GM23338 (cell line): ENCODE data around the gene LBX1.

Source experiments
- CREB1 ChIP-seq: fragments of 250-450 bp; sonication (Bioruptor Pico); IDR thresholded peaks from 2 replicates; pipeline ENCODE4 v1.5.0; 2020; ENCODE audit warnings: low read depth, mild to moderate bottlenecking, moderate library complexity
- EZH2 ChIP-seq: fragments of 200-600 bp; sonication (generic); IDR thresholded peaks from one replicate; pipeline ENCODE4 v1.8.0; 2017; ENCODE audit warnings: antibody characterized with exemption, mild to moderate bottlenecking, low read depth; ENCODE audit not compliant: unreplicated experiment
- EZH2phosphoT487 ChIP-seq: fragments of 200-600 bp; sonication (generic); IDR thresholded peaks from one replicate; pipeline ENCODE4 v1.8.1; 2018; ENCODE audit warnings: antibody characterized with exemption; ENCODE audit not compliant: unreplicated experiment
- JUNB ChIP-seq: IDR thresholded peaks from one replicate; pipeline ENCODE4 v1.6.1; 2016; ENCODE audit warnings: antibody characterized with exemption; ENCODE audit not compliant: unreplicated experiment
- NANOG ChIP-seq: IDR thresholded peaks from 2 replicates; pipeline ENCODE4 v1.6.1; 2016; ENCODE audit warnings: antibody characterized with exemption, borderline replicate concordance
- POLR2AphosphoS5 ChIP-seq: IDR thresholded peaks from 2 replicates; pipeline ENCODE4 v1.6.1; 2016; ENCODE audit warnings: antibody characterized with exemption, low read depth
- STAT1 ChIP-seq: IDR thresholded peaks from one replicate; pipeline ENCODE4 v1.6.1; 2016; ENCODE audit warnings: antibody characterized with exemption; ENCODE audit not compliant: unreplicated experiment
- ZNF114 ChIP-seq: fragments of 250-450 bp; sonication (Bioruptor Pico); IDR thresholded peaks from 2 replicates; pipeline ENCODE4 v1.5.0; 2020; ENCODE audit warnings: mild to moderate bottlenecking, moderate library complexity
- TF ChIP-seq, protein P1 (sequence below), 2 experiments: fragments of 200-600 bp in 1 of 2; sonication (generic) in 1 of 2; conservative IDR thresholded peaks; 2 replicates each; pipeline versions ENCODE4 v1.5.1 to v1.6.1; 2016 to 2017; ENCODE audit warnings: antibody characterized with exemption in 2 of 2, low read depth in 2 of 2, mild to moderate bottlenecking in 2 of 2, moderate library complexity in 1 of 2
- TF ChIP-seq, protein P2 (sequence below): IDR thresholded peaks from one replicate; pipeline ENCODE4 v1.6.1; 2018; ENCODE audit warnings: antibody characterized with exemption; ENCODE audit not compliant: unreplicated experiment
- TF ChIP-seq, protein P3 (sequence below): fragments of 250-450 bp; sonication (Bioruptor Pico); IDR thresholded peaks from 2 replicates; pipeline ENCODE4 v1.5.0; 2020; ENCODE audit warnings: mild to moderate bottlenecking, moderate library complexity
- TF ChIP-seq, protein P4 (sequence below): IDR thresholded peaks from 2 replicates; pipeline ENCODE4 v1.6.1; 2016; ENCODE audit warnings: antibody characterized with exemption

DNA sequence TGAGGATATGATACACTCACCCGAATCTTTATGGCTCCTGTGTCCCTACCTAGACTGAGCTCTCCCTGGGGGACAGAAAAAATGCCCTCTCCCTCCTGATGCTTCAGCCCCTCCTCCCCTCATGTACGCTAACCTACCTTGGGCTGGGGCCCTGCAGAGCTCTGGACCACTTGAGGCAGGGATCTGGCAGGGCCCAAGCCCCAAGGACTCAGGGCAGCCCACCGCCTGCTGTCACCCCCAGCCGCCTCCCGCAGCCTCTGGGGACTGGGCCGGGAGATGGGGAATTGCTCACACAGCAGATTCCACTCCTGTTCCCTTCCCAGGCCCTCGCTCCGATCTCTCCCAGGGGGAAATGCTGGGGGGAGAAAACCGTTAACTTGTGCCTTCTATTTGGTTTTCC is 32.9 kb upstream of the LBX1 start:
- TF ChIP-seq, protein P1, sequence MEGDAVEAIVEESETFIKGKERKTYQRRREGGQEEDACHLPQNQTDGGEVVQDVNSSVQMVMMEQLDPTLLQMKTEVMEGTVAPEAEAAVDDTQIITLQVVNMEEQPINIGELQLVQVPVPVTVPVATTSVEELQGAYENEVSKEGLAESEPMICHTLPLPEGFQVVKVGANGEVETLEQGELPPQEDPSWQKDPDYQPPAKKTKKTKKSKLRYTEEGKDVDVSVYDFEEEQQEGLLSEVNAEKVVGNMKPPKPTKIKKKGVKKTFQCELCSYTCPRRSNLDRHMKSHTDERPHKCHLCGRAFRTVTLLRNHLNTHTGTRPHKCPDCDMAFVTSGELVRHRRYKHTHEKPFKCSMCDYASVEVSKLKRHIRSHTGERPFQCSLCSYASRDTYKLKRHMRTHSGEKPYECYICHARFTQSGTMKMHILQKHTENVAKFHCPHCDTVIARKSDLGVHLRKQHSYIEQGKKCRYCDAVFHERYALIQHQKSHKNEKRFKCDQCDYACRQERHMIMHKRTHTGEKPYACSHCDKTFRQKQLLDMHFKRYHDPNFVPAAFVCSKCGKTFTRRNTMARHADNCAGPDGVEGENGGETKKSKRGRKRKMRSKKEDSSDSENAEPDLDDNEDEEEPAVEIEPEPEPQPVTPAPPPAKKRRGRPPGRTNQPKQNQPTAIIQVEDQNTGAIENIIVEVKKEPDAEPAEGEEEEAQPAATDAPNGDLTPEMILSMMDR (conservative IDR thresholded peaks at IDR 0.05; ENCODE audit: low read depth in 2 of 2): no peak
- no peak for TF ChIP-seq EZH2phosphoT487
- no peak for TF ChIP-seq EZH2
- TF ChIP-seq, protein P2, sequence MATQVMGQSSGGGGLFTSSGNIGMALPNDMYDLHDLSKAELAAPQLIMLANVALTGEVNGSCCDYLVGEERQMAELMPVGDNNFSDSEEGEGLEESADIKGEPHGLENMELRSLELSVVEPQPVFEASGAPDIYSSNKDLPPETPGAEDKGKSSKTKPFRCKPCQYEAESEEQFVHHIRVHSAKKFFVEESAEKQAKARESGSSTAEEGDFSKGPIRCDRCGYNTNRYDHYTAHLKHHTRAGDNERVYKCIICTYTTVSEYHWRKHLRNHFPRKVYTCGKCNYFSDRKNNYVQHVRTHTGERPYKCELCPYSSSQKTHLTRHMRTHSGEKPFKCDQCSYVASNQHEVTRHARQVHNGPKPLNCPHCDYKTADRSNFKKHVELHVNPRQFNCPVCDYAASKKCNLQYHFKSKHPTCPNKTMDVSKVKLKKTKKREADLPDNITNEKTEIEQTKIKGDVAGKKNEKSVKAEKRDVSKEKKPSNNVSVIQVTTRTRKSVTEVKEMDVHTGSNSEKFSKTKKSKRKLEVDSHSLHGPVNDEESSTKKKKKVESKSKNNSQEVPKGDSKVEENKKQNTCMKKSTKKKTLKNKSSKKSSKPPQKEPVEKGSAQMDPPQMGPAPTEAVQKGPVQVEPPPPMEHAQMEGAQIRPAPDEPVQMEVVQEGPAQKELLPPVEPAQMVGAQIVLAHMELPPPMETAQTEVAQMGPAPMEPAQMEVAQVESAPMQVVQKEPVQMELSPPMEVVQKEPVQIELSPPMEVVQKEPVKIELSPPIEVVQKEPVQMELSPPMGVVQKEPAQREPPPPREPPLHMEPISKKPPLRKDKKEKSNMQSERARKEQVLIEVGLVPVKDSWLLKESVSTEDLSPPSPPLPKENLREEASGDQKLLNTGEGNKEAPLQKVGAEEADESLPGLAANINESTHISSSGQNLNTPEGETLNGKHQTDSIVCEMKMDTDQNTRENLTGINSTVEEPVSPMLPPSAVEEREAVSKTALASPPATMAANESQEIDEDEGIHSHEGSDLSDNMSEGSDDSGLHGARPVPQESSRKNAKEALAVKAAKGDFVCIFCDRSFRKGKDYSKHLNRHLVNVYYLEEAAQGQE: no peak
- no peak for TF ChIP-seq JUNB
- no peak for TF ChIP-seq POLR2AphosphoS5
- TF ChIP-seq, protein P3, sequence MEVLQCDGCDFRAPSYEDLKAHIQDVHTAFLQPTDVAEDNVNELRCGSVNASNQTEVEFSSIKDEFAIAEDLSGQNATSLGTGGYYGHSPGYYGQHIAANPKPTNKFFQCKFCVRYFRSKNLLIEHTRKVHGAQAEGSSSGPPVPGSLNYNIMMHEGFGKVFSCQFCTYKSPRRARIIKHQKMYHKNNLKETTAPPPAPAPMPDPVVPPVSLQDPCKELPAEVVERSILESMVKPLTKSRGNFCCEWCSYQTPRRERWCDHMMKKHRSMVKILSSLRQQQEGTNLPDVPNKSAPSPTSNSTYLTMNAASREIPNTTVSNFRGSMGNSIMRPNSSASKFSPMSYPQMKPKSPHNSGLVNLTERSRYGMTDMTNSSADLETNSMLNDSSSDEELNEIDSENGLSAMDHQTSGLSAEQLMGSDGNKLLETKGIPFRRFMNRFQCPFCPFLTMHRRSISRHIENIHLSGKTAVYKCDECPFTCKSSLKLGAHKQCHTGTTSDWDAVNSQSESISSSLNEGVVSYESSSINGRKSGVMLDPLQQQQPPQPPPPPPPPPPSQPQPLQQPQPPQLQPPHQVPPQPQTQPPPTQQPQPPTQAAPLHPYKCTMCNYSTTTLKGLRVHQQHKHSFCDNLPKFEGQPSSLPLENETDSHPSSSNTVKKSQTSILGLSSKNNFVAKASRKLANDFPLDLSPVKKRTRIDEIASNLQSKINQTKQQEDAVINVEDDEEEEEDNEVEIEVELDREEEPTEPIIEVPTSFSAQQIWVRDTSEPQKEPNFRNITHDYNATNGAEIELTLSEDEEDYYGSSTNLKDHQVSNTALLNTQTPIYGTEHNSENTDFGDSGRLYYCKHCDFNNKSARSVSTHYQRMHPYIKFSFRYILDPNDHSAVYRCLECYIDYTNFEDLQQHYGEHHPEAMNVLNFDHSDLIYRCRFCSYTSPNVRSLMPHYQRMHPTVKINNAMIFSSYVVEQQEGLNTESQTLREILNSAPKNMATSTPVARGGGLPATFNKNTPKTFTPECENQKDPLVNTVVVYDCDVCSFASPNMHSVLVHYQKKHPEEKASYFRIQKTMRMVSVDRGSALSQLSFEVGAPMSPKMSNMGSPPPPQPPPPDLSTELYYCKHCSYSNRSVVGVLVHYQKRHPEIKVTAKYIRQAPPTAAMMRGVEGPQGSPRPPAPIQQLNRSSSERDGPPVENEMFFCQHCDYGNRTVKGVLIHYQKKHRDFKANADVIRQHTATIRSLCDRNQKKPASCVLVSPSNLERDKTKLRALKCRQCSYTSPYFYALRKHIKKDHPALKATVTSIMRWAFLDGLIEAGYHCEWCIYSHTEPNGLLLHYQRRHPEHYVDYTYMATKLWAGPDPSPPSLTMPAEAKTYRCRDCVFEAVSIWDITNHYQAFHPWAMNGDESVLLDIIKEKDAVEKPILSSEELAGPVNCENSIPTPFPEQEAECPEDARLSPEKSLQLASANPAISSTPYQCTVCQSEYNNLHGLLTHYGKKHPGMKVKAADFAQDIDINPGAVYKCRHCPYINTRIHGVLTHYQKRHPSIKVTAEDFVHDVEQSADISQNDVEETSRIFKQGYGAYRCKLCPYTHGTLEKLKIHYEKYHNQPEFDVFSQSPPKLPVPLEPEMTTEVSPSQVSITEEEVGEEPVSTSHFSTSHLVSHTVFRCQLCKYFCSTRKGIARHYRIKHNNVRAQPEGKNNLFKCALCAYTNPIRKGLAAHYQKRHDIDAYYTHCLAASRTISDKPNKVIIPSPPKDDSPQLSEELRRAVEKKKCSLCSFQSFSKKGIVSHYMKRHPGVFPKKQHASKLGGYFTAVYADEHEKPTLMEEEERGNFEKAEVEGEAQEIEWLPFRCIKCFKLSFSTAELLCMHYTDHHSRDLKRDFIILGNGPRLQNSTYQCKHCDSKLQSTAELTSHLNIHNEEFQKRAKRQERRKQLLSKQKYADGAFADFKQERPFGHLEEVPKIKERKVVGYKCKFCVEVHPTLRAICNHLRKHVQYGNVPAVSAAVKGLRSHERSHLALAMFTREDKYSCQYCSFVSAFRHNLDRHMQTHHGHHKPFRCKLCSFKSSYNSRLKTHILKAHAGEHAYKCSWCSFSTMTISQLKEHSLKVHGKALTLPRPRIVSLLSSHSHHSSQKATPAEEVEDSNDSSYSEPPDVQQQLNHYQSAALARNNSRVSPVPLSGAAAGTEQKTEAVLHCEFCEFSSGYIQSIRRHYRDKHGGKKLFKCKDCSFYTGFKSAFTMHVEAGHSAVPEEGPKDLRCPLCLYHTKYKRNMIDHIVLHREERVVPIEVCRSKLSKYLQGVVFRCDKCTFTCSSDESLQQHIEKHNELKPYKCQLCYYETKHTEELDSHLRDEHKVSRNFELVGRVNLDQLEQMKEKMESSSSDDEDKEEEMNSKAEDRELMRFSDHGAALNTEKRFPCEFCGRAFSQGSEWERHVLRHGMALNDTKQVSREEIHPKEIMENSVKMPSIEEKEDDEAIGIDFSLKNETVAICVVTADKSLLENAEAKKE (CRISPR knock-in tag): no peak
- TF ChIP-seq CREB1 (CRISPR knock-in tag): no peak
- TF ChIP-seq ZNF114 (CRISPR knock-in tag): no peak
- TF ChIP-seq, protein P4, sequence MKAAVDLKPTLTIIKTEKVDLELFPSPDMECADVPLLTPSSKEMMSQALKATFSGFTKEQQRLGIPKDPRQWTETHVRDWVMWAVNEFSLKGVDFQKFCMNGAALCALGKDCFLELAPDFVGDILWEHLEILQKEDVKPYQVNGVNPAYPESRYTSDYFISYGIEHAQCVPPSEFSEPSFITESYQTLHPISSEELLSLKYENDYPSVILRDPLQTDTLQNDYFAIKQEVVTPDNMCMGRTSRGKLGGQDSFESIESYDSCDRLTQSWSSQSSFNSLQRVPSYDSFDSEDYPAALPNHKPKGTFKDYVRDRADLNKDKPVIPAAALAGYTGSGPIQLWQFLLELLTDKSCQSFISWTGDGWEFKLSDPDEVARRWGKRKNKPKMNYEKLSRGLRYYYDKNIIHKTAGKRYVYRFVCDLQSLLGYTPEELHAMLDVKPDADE: no peak
- TF ChIP-seq STAT1: no peak
- TF ChIP-seq NANOG: no peak
